ENCODE results near the gene SMAD3.

Gene SMAD3

DNA sequence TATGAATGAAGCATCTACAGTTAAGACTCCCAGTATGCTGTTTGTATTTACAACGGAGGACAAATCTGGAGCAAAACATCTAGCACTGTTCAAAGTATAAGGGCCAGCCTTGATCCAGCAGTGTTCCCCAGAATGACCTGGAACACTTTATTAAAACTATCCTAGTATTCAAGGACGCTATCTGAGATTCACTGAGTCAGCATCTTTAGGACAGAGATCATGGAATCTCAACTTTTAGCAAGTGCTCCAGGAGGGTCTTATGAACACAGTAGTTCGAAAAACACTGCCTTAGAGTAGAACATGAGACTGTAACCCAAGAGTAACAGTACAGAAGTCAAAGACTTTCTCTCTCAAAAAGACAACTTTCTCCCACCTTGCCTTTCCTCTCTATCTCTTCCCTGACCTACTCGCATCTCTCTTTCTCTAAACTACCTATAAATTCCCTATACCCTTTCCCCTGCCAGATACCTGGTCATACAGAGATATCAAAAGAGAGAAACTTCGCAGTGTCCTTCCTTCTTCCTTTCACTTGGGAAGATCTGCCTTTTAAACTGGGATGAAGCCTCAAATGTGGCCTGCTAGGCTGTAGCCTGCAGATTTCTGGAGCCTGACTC, 145.3 kb downstream of the SMAD3 start:
- DNase-seq: no peak

DNA sequence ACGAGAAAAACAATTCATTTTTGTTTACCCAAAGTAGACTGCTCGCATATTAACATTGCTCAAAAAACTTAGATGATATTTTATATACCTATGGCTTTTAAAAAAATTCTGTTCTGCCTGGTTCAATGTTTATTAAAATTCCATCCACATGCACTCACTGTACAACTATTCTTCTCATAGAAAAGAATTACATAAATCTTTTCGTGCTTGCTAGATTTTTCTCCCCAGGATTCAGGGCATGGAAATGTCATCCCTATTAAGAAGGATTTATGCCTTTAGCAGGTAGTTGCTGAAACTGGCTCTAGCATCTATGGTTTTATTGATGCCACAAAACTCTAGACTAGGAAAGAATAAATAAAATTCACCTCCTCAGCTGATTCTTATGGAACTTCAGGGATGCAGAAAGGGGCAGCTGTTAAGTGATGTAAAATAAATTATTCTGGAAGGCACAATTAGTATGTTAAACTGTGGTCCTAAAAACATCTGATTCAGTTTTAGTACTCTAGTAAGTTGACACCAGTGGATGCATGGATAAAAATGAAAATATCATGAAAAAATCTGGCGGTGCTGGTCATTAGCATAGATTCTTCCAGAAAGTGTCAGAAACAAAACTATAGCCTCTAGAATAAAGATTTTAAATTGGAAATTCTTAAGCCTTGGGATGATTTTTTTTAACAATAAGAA, 147.4 kb downstream of the SMAD3 start:
- DNase-seq: no peak

DNA sequence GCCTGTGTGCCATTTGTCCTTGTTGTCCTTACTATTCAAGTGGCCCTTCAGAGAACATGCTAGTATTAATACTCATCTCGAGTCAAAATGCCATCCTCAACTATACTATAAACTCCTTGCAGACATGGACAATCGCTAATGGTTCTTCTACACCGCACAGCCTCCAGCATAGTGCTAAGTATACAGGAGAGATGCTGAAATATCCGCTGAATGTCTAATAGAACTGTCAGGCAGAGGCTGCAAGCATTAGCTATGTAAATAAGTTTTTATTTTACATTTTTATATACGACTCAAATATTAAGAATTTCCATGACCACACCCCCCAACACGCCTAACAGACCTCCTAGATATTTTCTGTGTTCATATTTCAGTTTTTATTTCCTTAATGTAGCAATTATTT, 149.7 kb downstream of the SMAD3 start:
- DNase-seq: no peak

DNA sequence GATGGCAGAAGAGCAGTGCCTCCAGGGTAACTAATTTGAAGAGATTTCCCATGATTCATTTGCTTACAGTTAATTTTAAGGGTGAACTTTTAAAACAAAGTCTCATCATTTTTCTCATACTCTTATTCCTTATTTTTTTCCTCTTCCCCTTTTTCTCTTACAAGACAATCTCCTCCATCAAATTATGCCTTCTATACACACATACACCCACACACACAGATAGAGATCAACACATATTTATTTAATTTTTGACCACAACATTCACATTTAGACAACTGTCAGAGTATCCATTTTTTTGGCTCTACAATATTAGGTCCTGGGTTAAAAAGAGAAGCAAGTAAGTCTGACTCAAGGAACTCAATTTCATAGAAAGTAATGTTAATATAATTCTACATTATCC, 151.5 kb downstream of the SMAD3 start:
- DNase-seq: no peak

DNA sequence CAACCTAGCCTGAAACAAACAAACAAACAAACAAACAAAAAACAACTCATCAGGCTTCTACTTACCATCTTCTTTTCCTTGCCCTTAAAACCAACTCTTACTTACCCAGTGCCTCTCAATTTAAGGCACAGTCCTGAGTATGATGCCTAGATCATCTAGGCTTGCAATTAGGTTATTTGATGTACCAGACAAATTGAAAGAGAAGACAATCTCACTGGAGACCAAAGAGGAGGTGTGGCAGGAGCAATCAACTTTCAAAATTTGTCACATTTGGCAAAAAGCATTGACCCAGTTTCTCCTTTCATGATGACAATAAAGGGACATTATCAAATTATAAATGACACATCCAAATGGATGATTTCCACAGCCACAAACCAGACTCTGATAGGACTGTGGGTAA, 153.0 kb downstream of the SMAD3 start:
- no peak for DNase-seq

DNA sequence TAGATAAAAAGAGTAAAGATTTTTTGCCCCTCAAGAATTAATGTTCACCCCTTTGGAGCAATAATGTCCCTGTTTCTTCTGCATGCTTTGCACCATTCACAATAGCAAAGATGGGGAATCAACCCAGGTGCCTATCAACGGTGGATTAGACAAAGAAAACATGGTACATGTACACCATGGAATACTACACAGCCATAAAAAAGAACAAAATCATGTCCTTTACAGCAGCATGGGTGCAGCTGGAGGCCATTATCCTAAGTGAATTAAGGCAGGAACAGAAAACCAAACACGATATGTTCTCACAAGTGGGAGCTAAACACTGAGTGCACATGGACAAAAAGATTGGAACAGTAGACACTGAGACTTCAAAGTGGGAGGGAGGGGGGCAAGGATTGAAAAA, 153.9 kb downstream of the SMAD3 start:
- DNase-seq: no peak

DNA sequence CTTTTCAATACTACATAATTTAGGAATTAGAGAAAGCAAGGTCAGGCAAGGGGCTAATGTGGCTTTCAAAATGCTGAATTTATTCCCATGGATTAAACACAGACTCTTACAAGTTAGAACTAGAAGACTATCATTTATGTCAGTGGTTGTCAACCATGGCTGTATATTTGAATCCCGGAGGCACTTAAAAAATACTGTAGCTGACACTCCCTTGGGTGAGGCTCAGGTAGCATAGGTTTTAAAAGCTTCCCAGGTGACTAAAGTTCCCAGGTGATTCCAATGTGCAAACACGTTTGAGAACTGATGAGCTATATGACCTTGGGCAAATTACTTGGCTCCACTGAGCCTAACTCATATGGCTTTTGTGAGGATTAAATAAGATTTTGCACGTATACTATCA, 159.5 kb downstream of the SMAD3 start:
- no peak for DNase-seq

DNA sequence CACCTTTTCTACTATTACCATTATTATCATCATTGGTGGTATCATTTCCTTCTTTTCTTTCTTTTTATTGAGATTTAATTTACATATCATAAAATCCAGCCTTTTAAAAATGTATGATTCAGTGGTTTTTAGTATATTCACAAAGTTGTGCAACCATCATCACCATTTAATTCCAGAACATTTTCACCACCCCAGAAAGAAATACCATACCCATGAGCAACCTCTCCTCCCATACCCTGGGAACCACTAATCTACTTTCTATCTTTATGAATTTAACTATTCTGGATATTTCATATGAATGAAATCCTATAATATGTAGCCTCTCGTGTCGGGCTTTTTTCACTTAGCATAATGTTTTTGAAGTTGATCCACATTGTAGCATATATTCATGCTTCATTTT, 159.9 kb downstream of the SMAD3 start:
- DNase-seq: no peak

DNA sequence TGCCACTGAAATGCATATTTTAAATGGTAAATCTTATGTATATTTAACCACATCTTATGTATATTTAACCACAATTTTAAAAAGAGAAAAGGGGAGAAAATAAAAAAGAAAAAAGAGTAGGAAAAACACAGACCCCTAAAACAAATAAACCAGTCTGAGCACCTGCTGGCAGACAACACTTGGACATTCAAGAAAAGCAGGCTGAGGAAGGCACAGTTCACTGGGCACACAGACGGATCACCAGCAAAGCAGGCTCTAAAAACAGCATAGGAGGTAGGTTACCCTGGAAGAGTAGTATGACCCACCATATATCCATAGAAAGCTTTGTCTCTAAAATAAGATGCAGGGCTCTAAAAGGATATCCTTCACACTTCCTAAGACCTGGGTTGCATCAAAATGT, 162.0 kb downstream of the SMAD3 start:
- DNase-seq: no peak

DNA sequence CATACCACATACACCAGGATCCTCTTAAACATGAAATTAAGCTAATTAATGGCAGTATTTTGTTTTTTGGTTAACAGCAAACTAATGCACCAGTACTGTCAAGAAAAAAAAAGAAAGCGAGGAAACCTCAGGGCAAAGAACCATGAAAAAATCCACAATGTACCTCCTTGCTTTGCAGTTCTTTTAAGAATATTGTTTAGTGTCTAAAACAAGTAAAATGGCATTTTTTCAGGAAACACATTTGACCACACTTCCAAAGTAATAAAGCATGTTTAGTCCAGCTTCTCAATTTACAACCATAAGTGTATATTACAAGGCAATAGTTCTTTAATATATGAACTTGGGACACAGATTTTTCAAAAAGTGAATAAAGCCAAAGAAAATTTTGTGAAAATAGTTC, 162.4 kb downstream of the SMAD3 start:
- DNase-seq: peak; percentile 9 to 21

DNA sequence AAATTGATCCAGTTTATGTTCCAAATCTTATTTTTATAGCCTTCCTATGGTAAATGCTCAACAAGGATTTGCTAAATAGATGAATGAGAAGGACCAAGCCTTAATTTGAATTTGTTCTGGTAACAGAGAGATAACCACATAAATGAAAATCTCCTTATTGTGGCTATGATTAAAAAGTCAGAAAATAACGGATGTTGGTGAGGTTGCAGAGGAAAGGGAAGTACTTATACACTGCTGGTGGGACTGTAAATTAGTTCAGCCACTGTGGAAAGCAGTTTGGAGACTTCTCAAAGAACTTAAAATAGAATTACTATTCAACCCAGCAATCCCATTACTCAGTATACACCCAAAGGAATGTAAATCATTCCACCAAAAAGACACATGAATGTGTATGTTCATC, 162.9 kb downstream of the SMAD3 start:
- DNase-seq: peak; percentile 55 to 56

DNA sequence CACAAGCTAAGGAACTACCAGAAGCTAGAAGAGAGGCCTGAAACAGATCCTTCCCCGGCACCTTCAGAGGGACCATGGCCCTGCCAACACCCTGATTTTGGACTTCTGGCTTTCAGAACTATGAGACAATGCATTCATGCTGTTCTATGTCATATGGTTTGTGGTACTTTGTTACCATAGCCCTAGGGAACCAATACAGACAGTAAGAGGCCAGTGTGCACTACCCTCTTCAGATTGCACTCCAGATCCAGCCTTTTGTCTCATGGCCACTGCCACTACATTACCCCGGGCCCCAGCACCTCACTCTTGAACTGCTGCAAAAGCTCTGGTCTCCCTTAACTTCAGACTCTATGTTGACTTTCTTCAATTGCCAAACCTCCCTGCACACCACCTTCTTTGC, 165.1 kb downstream of the SMAD3 start:
- DNase-seq: no peak

DNA sequence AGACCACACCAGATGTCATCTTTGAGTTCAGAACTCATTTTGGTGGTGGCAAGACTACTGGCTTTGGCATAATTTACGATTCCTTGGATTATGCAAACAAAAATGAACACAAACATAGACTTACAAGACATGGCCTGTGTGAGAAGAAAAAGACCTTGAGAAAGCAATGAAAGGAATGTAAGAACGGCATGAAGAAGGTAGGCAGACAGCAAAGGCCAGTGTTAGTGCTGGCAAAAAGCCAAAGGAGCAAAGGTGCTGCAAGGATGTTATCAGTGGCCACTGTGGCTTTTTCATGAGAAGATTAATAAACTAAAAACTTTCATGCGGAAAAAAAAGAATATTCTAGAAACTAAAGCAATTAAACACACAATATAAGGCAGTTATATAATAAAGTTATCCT, 167.2 kb downstream of the SMAD3 start:
- DNase-seq: no peak

DNA sequence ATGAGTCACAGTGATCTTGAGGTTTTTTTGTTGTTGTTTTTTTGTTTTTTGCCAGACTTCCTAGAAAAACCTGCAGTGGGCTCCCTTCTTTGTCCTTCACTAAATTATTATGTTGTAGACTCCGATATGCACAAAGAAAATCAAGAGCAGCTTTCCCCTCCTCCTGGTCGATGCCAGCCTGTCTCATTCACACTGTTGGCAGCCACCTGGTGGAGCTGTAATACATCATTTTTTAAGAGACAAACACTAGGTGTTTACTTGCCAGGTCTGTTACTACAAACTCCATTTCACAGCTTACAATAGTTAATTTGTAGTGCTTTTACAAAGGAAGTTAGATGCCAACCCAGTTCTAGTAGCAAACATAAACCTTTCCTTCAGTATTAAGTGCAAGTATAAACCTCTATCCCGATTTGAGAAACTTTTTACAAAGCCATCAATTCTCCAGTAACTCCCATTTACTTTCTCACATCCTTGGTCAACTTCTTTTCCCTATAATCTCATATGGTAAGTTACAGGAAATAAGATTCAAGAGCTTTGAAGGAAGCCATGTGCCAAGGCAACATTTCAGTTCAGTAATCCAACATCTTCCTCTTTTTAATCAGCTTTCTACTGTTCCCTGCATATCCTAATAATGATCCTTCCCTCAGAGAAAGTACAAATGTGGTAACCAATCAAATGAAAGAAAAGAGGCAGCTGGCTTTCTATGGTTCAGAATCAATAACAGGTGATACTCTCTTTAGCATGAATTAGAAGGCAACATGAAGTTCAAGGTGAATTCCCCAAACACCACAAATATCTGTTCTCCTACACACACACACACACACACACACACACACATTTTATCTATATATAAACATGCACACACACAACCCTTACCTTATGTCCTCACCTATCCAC, 175.1 kb downstream of the SMAD3 start:
- peak; percentile 25 to 41 for DNase-seq

DNA sequence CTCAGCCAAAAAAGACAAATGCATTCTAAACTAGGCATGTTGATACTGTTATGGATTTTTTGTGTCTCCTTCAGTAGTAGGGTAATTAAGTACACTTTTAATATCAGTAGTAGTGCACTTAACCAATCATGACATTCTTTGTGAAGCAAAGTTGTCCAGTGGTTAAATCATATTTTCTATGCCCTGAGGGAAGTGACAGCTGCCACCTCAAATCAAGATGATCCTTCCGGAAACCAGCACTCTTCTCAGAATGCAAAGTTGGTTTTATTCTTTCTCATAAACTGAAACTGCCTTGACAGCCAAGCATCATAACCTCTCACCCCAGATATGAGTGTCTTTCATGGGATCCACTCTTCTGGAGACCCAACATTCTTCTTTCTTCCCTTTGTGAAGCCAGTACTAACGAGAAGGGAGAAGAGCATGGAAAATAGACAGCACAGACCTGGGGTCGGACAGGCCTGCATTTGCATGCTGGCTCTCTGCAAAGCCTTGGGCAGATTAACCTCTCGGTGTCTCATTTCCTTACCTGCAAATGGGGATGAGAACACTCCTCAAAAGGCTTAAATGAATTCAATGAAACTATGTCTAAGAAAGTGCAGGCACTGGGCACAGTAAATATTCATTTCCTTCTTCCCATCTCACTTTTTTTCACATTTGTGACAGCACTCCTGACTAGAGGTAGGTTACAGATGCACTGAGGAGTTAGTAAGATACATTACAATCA, 175.9 kb downstream of the SMAD3 start:
- no peak for DNase-seq

DNA sequence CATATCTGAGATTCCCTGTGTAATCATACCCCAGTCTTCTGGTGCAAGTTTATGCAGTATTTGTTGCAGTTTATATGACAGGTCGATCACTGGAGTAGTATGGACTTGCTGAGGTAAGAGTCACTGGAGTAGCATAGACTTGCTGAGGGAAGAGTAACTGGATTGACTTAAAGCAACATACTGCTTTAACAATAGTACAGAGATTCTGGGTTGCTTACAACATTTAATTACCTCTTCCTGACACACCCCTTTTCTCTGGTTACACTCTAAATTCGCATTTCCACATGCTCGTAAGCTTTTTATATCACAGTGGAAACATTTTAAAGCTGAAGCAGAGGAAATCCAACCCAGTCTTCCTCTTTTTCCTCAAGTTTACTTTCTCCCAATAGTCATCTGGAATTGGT, 177.3 kb downstream of the SMAD3 start:
- peak; percentile 64 for DNase-seq
